GM20431 (cell line): ENCODE results near the gene FDXR.

Experiments used
- in situ Hi-C: fragments of 300-500 bp; cut with MseI, MboI; formaldehyde crosslinking; loops from one replicate; pipeline ENCODE4 v1.15.0; 2020; ENCODE audit warnings: low sequenced_read_pairs; ENCODE audit not compliant: unreplicated experiment

The FDXR gene

GRCh38 chr17:74842146-74842598, 30.6 kb downstream of the FDXR start:
- in situ Hi-C loops = no loop called here

DNA sequence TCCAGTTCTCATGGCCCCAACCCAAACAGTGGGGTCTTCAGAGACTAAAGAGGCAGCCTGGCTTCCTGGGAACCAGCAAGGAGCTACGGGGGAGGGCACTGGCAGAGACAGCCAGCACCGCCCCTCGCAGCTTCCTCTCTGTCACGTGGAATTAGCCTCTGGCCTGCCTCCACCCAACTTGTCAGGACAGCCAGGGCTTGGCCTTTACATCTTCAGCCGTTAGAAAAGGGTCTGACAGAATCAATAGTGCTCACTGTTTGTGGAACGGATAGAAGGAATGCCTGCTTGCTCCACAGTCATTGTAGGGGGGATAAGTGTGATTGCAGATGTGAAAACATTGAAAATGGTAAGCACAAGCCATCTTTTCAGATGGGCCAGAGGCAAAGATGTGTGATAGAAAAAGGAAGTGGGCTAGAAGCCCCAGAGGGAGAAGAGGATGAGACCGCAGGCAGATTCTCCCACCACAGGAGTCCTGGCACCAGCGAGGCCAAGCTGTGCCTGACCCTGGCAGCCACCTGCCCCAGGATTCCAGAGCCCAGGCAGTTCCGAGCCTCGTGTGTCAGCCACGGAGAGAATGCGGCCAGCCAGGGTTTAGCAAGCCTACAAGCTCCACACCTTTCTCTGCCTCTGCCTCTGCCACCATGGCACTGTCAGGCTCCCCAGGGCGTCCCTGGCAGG, 31.7 kb downstream of the FDXR start:
- in situ Hi-C loops = no loop called here

DNA sequence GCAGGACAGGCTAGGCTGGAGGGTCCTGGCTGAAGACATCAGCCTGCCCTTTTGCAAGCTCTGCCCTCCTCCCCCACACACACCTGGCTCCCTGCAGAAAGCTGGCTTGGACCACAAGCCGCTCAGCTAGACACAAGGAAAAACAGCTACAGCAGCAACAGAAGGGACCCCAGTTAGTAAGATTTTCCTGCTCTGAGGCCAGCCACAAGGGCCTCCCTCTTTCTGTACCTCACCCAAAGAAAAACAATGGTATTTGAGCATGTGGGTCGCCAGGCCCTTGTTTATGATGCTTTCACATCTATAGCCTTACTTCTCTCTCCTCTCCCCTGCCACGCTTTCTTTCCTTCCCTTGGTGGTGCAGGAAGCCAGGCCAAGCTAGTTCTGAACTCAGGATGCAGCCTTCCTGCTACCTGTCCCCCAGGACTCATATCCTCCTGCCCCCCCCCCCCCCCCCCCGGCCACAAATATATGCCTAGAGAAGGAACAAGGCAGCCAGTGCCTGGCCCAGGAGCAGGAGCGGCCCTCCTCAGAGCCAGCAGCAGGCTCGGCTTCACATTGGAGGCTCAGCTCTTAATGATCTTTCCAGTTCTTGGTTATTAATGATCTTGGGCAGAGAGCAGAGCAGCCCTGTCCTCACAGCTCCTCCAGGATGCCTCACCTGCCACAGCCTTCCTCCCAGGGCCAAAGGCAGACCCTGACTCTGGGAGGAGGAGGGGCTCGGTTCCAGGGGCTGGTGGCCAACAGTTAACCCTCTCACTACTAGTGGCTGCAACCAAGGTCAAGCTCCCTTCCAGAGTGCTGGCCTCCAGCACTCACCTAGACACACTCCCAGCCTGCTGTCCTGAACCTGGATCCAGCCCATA, 32.6 kb downstream of the FDXR start:
- in situ Hi-C loops = no loop called here

- in situ Hi-C loops = no loop called here
These were observed 34.5 kb downstream of the FDXR start for GRCh38 chr17:74838274-74838673.

DNA sequence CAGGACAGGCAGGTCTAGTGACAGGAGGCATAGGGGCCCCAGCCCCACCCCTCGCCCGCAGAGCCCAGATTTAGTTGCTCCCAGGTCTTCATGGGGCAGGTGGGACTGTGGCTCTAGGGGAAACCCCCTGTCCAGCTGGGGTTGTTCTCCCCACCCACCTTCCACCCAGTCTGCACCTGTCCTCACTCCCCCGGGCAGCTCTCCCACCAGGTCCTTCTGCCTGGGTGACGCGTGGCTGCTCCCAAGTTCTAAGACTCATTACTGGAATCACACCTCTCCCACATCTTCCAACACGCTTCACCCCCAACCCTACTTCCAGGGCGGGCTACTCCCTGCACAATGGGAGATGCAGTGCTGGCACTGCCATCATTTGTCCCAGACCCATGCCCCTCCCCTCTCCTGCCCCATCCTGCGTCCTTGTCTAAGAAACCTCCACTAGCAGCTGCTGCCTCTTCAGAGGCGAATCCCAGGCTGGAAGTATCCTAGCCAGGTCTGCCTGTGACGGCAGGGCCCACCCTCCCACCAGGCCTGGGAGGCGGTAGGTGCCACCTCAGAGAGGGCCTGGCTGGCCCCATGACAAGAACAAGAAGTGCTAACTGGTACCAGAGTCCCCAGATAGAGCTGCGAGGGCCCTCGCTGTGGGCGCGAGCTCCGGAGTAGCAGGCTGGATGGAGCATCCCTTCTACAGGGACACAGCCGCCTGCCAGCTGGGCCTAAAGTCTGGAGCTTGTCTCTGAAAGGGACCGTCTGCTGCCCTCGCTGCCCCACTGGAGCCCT, 35.9 kb downstream of the FDXR start:
- in situ Hi-C loops = no loop called here

GRCh38 chr17:74836191-74836590, 36.6 kb downstream of the FDXR start:
- in situ Hi-C loops = no loop called here

DNA sequence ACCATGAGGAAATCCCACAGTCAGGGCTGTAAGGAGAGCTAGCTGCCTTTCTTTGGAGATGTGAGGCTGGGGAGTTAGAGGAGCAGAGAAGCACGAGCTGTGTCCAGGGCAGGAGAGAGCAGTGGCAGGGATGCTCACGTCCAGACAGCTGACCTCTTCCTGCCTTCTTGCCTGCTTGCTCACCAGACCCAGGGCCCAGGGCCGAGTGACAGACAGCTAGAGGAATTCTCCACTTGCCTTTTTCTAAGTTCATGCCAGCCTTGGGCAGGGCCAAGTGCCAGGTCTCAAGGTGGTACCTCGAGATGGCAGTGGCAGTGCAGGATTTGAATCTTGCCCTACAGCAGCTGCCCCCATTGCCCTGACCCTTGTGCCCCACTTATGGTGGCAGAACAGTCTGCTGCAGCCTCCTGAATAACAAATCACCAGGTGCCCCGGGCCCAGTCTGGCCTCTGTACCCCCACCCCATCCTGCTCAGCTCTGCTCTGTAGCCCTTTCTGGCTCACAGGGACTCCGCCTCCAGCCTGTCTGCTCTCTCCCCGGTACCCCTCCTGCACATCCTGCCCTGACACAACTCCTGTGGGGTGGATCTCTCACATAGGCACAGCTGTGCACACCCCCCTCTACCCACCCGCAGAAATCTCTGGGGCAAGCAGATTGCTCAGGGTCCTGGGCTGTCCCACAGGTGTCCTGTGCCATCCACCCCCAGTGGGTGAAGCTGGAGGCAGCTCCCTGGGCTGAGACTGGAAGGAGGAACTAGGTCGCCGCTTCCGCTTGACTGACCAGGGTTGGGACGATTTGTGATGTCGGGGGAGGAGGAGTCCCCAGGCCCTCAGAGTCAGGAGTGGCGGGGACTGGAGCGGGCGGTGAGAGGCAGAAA, 39.1 kb downstream of the FDXR start:
- in situ Hi-C loops = no loop called here

DNA sequence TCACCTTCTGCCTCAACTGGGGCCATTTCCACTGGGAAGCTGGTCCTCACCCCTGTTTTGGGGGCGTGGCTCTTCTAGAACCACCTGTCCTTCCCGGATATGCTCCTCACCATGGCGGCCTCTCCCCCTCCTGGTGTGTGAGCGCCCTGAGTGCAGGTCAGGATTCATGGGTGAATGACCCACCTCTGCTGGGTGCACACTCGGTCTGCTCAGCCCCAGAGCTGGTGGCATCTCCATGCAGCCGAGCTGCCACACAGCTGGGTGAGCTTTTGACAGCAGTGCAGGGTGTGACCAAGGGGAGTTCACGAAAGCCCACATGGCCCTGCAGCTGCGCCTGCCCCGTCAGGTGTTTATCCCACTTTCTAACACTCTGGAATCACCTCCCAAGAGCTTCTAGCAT, 40.4 kb downstream of the FDXR start:
- in situ Hi-C loops = no loop called here

- in situ Hi-C loops = no loop called here
These were observed 41.2 kb downstream of the FDXR start for GRCh38 chr17:74831444-74832146.

- in situ Hi-C loops = no loop called here
These were observed 41.9 kb downstream of the FDXR start for GRCh38 chr17:74830861-74831260.

DNA sequence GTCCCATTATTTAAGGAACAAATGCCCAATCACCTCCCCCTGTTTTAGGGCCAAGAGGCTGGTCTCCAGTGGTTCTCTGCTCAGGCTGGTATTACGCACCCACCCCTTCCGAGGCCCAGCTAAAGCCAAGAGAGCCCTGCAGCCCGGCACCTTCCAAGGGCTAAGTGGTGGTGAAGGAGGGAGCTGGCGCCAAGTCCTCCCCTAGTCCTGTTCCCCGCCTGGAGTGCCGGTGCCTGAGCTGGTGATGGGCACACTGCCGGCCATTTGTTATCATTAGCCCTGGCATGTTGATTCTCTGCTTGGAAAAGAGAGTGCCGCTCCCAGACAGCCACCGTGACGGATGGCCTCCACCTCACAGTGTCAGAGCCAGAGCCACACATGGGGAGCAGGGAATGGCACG, 45.0 kb downstream of the FDXR start:
- in situ Hi-C loops = no loop called here

GRCh38 chr17:74825952-74826719, 46.7 kb downstream of the FDXR start:
- in situ Hi-C loops = no loop called here

DNA sequence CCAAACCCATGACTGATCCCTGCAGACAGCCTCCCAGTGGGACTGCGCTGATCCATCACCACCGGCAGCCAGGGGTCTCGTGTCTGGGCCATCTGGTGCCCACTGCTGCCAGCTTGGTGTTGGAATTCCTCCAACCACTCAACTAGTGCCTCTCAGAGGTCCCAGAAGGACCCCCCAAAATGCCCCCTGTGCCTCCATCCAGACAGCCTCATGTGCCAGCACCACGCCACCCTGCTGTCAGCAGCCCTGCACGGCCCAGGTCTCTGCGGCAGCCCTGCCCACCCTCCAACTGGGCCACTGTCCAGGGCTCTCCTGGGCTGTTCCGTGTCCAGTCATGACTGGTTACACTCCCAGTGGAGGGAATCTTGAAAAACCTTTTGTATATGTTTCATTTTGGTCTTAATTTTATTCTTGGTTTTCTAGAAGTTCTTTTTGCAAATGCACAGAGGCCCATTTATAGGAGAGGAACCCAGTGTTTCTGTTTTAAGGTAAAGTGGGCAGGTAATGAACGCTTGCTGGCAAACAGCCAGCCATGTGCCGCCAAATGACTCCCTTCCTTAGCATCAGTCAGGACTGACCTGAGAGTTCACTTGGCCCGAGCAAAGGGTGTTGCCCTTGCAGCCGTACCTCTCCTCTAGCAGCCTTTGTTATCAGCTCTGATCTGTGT, 47.7 kb downstream of the FDXR start:
- in situ Hi-C loops = no loop called here

DNA sequence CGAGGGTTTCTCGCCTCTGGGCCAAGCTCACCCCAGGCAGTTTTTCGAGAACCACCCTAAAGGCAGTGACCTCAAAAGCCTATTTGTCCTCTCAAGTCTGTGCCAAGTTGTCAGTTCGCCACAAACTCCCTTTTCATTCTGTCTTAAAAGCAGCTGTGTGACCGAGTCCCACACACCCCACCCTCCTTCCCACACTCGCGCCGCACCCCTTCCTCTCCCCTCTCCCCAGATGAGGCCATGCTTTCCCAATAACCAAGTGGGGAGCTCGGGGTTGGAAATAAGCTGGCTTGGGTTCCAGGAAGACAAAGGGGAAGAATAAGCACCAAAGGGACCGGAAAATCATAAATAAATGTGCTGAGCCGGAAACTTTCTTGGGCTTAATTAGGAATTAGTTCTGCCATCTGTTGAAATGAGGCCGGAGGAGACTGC, 49.8 kb downstream of the FDXR start:
- in situ Hi-C loops = no loop called here

- in situ Hi-C loops = no loop called here
These were observed 50.4 kb downstream of the FDXR start for GRCh38 chr17:74822335-74822938.

DNA sequence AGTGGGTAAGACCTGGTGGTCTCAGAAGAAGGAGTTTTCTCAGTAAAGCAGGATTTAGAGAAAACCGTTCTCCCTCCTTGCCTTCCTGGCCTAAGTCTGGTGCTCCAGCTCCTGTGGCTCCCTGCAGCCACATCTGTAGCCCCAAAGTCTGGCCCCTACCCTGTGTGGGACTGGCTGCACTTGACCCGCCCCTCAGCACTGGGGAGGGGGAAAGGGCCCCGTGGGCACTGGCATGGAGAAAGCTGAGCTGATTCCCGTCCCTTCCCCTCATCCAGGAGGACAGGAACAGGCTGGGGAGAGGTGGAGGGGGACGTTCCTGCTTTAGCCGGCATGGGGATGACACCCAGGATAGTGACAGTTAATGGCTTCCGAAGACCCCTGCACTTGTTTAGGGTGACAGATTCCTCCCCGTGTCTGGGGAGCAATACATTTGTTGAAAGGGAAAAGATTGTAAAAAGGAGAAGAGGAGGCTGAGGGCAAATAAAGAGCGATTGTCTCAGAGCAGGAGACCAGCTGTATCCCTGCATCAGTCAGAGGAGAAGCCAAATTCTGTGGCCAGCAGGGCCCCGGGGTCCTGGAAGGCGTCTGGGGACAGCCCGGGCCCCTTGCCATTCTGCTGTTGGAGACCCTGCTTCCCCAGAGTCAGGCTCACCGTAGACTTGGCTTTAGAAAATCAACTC, 51.0 kb downstream of the FDXR start:
- in situ Hi-C loops = no loop called here

- in situ Hi-C loops = no loop called here
These were observed 52.9 kb downstream of the FDXR start for GRCh38 chr17:74819801-74820436.
